RPMI8226 (cell line): ENCODE data around the gene TMEM255B.
"Not testable (repeated sequence)": the region's sequence is repeated elsewhere in the genome, so short reads cannot be mapped to it uniquely, and the experiment has no call there.

Experiments
- DNase-seq: peaks from one replicate; pipeline ENCODE4 v3.0.0-alpha.2; 2015

Gene TMEM255B

GRCh38 chr13:113820813-113821651 lies 62.0 kb downstream of the TMEM255B start:
- DNase-seq: no peak

- no peak for DNase-seq
Observed at GRCh38 chr13:113821847-113822246, 62.8 kb downstream of the TMEM255B start.

- DNase-seq: no peak
Observed at GRCh38 chr13:113822266-113822665, 63.2 kb downstream of the TMEM255B start.

- no peak for DNase-seq
Observed at GRCh38 chr13:113822956-113823744, 64.1 kb downstream of the TMEM255B start.

GRCh38 chr13:113823771-113824170 lies 64.7 kb downstream of the TMEM255B start:
- no peak for DNase-seq

- DNase-seq: peak; percentile 2
Observed at GRCh38 chr13:113825841-113826240, 66.8 kb downstream of the TMEM255B start.

- not testable (repeated sequence) for DNase-seq
Observed at GRCh38 chr13:113826446-113826845, 67.4 kb downstream of the TMEM255B start.

- peak; percentile 5 for DNase-seq
Observed at GRCh38 chr13:113827021-113827420, 68.0 kb downstream of the TMEM255B start.

- peak; percentile 5 for DNase-seq
Observed at GRCh38 chr13:113828282-113828825, 69.3 kb downstream of the TMEM255B start.

GRCh38 chr13:113830426-113830950 lies 71.5 kb downstream of the TMEM255B start:
- not testable (repeated sequence) for DNase-seq

GRCh38 chr13:113831061-113831460 lies 72.0 kb downstream of the TMEM255B start:
- DNase-seq: no peak

GRCh38 chr13:113832205-113832604 lies 73.2 kb downstream of the TMEM255B start:
- peak; percentile 11 for DNase-seq

- peak; percentile 2 for DNase-seq
Observed at GRCh38 chr13:113832631-113833030, 73.6 kb downstream of the TMEM255B start.

GRCh38 chr13:113833111-113833830 lies 74.2 kb downstream of the TMEM255B start:
- DNase-seq: peak; percentile 2

GRCh38 chr13:113834006-113834405 lies 75.0 kb downstream of the TMEM255B start:
- DNase-seq: not testable (repeated sequence)

GRCh38 chr13:113834496-113835200 lies 75.6 kb downstream of the TMEM255B start:
- DNase-seq: peak; percentile 3

GRCh38 chr13:113835461-113836270 lies 76.6 kb downstream of the TMEM255B start:
- peak; percentile 23 for DNase-seq

GRCh38 chr13:113836768-113837559 lies 77.9 kb downstream of the TMEM255B start:
- peak; percentile 43 for DNase-seq

GRCh38 chr13:113837560-113838355 lies 78.7 kb downstream of the TMEM255B start:
- peak; percentile 27 for DNase-seq
